ENCODE data around the gene ZRANB1.

Gene ZRANB1

GRCh38 chr10:124941823-124942222, at the start of gene ZRANB1:
ZRANB1 (plus strand) TSS chr10:124942123; CDS start chr10:124942494, 371 bp downstream.
- no peak within 1 kb of the TSS for H3K4me3 Mint-ChIP-seq
- DNase-seq (ENCODE audit: low spot score) = no peak
- no peaks in the 10 kb centered on the region for H3K9me3 Mint-ChIP-seq
- H3K4me1 Mint-ChIP-seq (ENCODE audit: low read depth) = peaks cover 4% of the 10 kb centered on the region
- peaks cover 4% of the 10 kb centered on the region for H3K36me3 Mint-ChIP-seq (ENCODE audit: low read depth)
- no peak within 1 kb of the TSS for H3K27ac Mint-ChIP-seq
- no peaks in the 10 kb centered on the region for H3K27me3 Mint-ChIP-seq (ENCODE audit: low read depth)

- Mint-ChIP-seq H3K27ac (no peak overlapping the region), H3K36me3 (ENCODE audit: low read depth) (no peaks in the 10 kb centered on the region), H3K4me1 (ENCODE audit: low read depth) (no peaks in the 10 kb centered on the region), H3K4me3 (no peak overlapping the region), H3K9me3 (no peaks in the 10 kb centered on the region), H3K27me3 (ENCODE audit: low read depth) (no peaks in the 10 kb centered on the region)
- DNase-seq (ENCODE audit: low spot score) = no peak
Observed at GRCh38 chr10:124892905-124893304, 49.0 kb upstream of the ZRANB1 start.

GRCh38 chr10:124894569-124895215, 47.2 kb upstream of the ZRANB1 start:
- no peaks in the 10 kb centered on the region for H3K9me3 Mint-ChIP-seq
- H3K27ac Mint-ChIP-seq = no peak overlapping the region
- H3K36me3 Mint-ChIP-seq (ENCODE audit: low read depth) = no peaks in the 10 kb centered on the region
- H3K4me3 Mint-ChIP-seq = no peak overlapping the region
- no peaks in the 10 kb centered on the region for H3K27me3 Mint-ChIP-seq (ENCODE audit: low read depth)
- DNase-seq (ENCODE audit: low spot score) = no peak
- no peaks in the 10 kb centered on the region for H3K4me1 Mint-ChIP-seq (ENCODE audit: low read depth)

- H3K4me3 Mint-ChIP-seq = no peak overlapping the region
- no peak overlapping the region for H3K27ac Mint-ChIP-seq
- DNase-seq (ENCODE audit: low spot score) = no peak
- no peaks in the 10 kb centered on the region for H3K27me3 Mint-ChIP-seq (ENCODE audit: low read depth)
- H3K4me1 Mint-ChIP-seq (ENCODE audit: low read depth) = no peaks in the 10 kb centered on the region
- no peaks in the 10 kb centered on the region for H3K36me3 Mint-ChIP-seq (ENCODE audit: low read depth)
- no peaks in the 10 kb centered on the region for H3K9me3 Mint-ChIP-seq
Observed at GRCh38 chr10:124896751-124897150, 45.2 kb upstream of the ZRANB1 start.

GRCh38 chr10:124898471-124898870, 43.5 kb upstream of the ZRANB1 start:
- H3K27ac Mint-ChIP-seq = no peak overlapping the region
- H3K36me3 Mint-ChIP-seq (ENCODE audit: low read depth) = no peaks in the 10 kb centered on the region
- no peak overlapping the region for H3K4me3 Mint-ChIP-seq
- peaks cover 3% of the 10 kb centered on the region for H3K4me1 Mint-ChIP-seq (ENCODE audit: low read depth)
- DNase-seq (ENCODE audit: low spot score) = no peak
- H3K9me3 Mint-ChIP-seq = no peaks in the 10 kb centered on the region
- peaks cover 8% of the 10 kb centered on the region for H3K27me3 Mint-ChIP-seq (ENCODE audit: low read depth)

- DNase-seq (ENCODE audit: low spot score) = no peak
- peaks cover 3% of the 10 kb centered on the region for H3K4me1 Mint-ChIP-seq (ENCODE audit: low read depth)
- H3K27me3 Mint-ChIP-seq (ENCODE audit: low read depth) = peaks cover 8% of the 10 kb centered on the region
- H3K4me3 Mint-ChIP-seq = no peak overlapping the region
- no peaks in the 10 kb centered on the region for H3K9me3 Mint-ChIP-seq
- H3K36me3 Mint-ChIP-seq (ENCODE audit: low read depth) = no peaks in the 10 kb centered on the region
- no peak overlapping the region for H3K27ac Mint-ChIP-seq
Observed at GRCh38 chr10:124899151-124899550, 42.8 kb upstream of the ZRANB1 start.

GRCh38 chr10:124902462-124902861, 39.5 kb upstream of the ZRANB1 start:
- Mint-ChIP-seq H3K9me3 (no peaks in the 10 kb centered on the region), H3K27me3 (ENCODE audit: low read depth) (peaks cover 11% of the 10 kb centered on the region), H3K4me3 (no peak overlapping the region), H3K27ac (no peak overlapping the region), H3K36me3 (ENCODE audit: low read depth) (no peaks in the 10 kb centered on the region), H3K4me1 (ENCODE audit: low read depth) (peaks cover 3% of the 10 kb centered on the region)
- DNase-seq (ENCODE audit: low spot score) = no peak

GRCh38 chr10:124903111-124903510, 38.8 kb upstream of the ZRANB1 start:
- peaks cover 3% of the 10 kb centered on the region for H3K4me1 Mint-ChIP-seq (ENCODE audit: low read depth)
- H3K4me3 Mint-ChIP-seq = no peak overlapping the region
- H3K27ac Mint-ChIP-seq = no peak overlapping the region
- no peak for DNase-seq (ENCODE audit: low spot score)
- H3K9me3 Mint-ChIP-seq = no peaks in the 10 kb centered on the region
- no peaks in the 10 kb centered on the region for H3K36me3 Mint-ChIP-seq (ENCODE audit: low read depth)
- H3K27me3 Mint-ChIP-seq (ENCODE audit: low read depth) = peaks cover 11% of the 10 kb centered on the region

- Mint-ChIP-seq H3K4me1 (ENCODE audit: low read depth) (peaks cover 3% of the 10 kb centered on the region), H3K9me3 (no peaks in the 10 kb centered on the region), H3K27ac (no peak overlapping the region), H3K4me3 (no peak overlapping the region), H3K27me3 (ENCODE audit: low read depth) (peaks cover 11% of the 10 kb centered on the region), H3K36me3 (ENCODE audit: low read depth) (no peaks in the 10 kb centered on the region)
- no peak for DNase-seq (ENCODE audit: low spot score)
Observed at GRCh38 chr10:124904796-124905195, 37.1 kb upstream of the ZRANB1 start.

GRCh38 chr10:124906551-124907001, 35.3 kb upstream of the ZRANB1 start:
- Mint-ChIP-seq H3K4me1 (ENCODE audit: low read depth) (peaks cover 6% of the 10 kb centered on the region), H3K36me3 (ENCODE audit: low read depth) (no peaks in the 10 kb centered on the region), H3K27me3 (ENCODE audit: low read depth) (peaks cover 19% of the 10 kb centered on the region), H3K9me3 (no peaks in the 10 kb centered on the region), H3K27ac (no peak overlapping the region), H3K4me3 (no peak overlapping the region)
- no peak for DNase-seq (ENCODE audit: low spot score)

- Mint-ChIP-seq H3K4me1 (ENCODE audit: low read depth) (peaks cover 9% of the 10 kb centered on the region), H3K36me3 (ENCODE audit: low read depth) (no peaks in the 10 kb centered on the region), H3K9me3 (no peaks in the 10 kb centered on the region), H3K27me3 (ENCODE audit: low read depth) (peaks cover 21% of the 10 kb centered on the region), H3K27ac (no peak overlapping the region), H3K4me3 (no peak overlapping the region)
- no peak for DNase-seq (ENCODE audit: low spot score)
Observed at GRCh38 chr10:124909563-124909962, 32.4 kb upstream of the ZRANB1 start.

- Mint-ChIP-seq H3K4me1 (ENCODE audit: low read depth) (peaks cover 18% of the 10 kb centered on the region), H3K27ac (no peak overlapping the region), H3K4me3 (no peak overlapping the region), H3K9me3 (no peaks in the 10 kb centered on the region), H3K36me3 (ENCODE audit: low read depth) (no peaks in the 10 kb centered on the region), H3K27me3 (ENCODE audit: low read depth) (peaks cover 20% of the 10 kb centered on the region)
- no peak for DNase-seq (ENCODE audit: low spot score)
Observed at GRCh38 chr10:124911124-124912067, 30.5 kb upstream of the ZRANB1 start.

- H3K9me3 Mint-ChIP-seq = no peaks in the 10 kb centered on the region
- H3K27me3 Mint-ChIP-seq (ENCODE audit: low read depth) = peaks cover 18% of the 10 kb centered on the region
- H3K4me1 Mint-ChIP-seq (ENCODE audit: low read depth) = peaks cover 18% of the 10 kb centered on the region
- DNase-seq (ENCODE audit: low spot score) = no peak
- no peak overlapping the region for H3K27ac Mint-ChIP-seq
- no peaks in the 10 kb centered on the region for H3K36me3 Mint-ChIP-seq (ENCODE audit: low read depth)
- no peak overlapping the region for H3K4me3 Mint-ChIP-seq
Observed at GRCh38 chr10:124912101-124912886, 29.6 kb upstream of the ZRANB1 start.

GRCh38 chr10:124913167-124913566, 28.8 kb upstream of the ZRANB1 start:
- Mint-ChIP-seq H3K4me3 (no peak overlapping the region), H3K36me3 (ENCODE audit: low read depth) (peaks cover 2% of the 10 kb centered on the region), H3K27me3 (ENCODE audit: low read depth) (peaks cover 18% of the 10 kb centered on the region), H3K27ac (no peak overlapping the region), H3K9me3 (no peaks in the 10 kb centered on the region), H3K4me1 (ENCODE audit: low read depth) (peaks cover 22% of the 10 kb centered on the region)
- DNase-seq (ENCODE audit: low spot score) = no peak

All from T-helper 2 cell treated with Interferon-gamma antibody and Interleukin-4, amounts not matched to agents 5 μg/mL and 100 μg/mL, for 36 hours (primary cell).